K562 (cell line): ENCODE results near the gene SCGB1C2. TPM values are rescaled to one million over a fixed set of nuclear protein-coding genes. Genes with fewer than 3 reads are reported as not detected.

Source experiments
- ATAC-seq: fragments of 200-7000 bp; cut with Tn5 transposase; 3 replicates; pipeline ENCODE4 v1.9.1; 2020; ENCODE audit warnings: moderate library complexity
- BruUV-seq: library from RNA; stranded (reverse); fragments of 400-500 nt; replicated peaks from 2 replicates; lab custom pipeline; 2021; lab: Mats Ljungman, UMichigan
- CTCF ChIA-PET: fragments of 300-600 bp; formaldehyde crosslinking; extraction: SDS; loops from one replicate; lab custom pipeline; 2021; ENCODE audit warnings: low intra/inter-chr PET ratio; lab: Yijun Ruan, JAX
- POLR2A ChIA-PET: fragments of 300-600, 350-650 bp; sonication (Branson Sonifier 250); formaldehyde crosslinking; extraction: SDS; loops from one replicate; lab custom pipeline; 2021; ENCODE audit warnings: antibody characterized with exemption, inconsistent platforms; lab: Yijun Ruan, JAX
- DNase-seq, 4 experiments: peaks; one replicate each; pipeline versions ENCODE4 v3.0.0 to v3.0.0-alpha.2; 2011 to 2018; ENCODE audit warnings: low spot score in 3 of 4, mixed read lengths in 3 of 4; ENCODE audit errors: extremely low read depth in 1 of 4
- FAIRE-seq: peaks from 2 replicates; lab custom pipeline; 2011; peaks lifted over from hg19 to GRCh38; lab: Jason Lieb, UNC
- H2AFZ ChIP-seq: 2 replicates; pipeline ENCODE4 v1.6.0; 2011; ENCODE audit warnings: low read depth, low read length, control low read depth, inconsistent platforms
- H3K27ac ChIP-seq: fragments of 200-600 bp; 3 replicates; pipeline ENCODE4 v1.8.0; 2011; ENCODE audit warnings: low read depth, mild to moderate bottlenecking, control low read depth, inconsistent platforms, low read length, moderate library complexity, mixed read lengths; ENCODE audit errors: extremely low read depth
- H3K27me3 ChIP-seq, 2 experiments: fragments of 300-600 bp in 1 of 2; 2 replicates in 1 of 2; 3 replicates in 1 of 2; pipeline versions ENCODE4 v1.6.0 to v1.8.0; 2011; ENCODE audit warnings: inconsistent platforms in 2 of 2, low read length in 2 of 2, mild to moderate bottlenecking in 1 of 2, mixed read lengths in 1 of 2, moderate library complexity in 1 of 2; ENCODE audit not compliant: control insufficient read depth in 2 of 2, insufficient read depth in 2 of 2
- H3K36me3 ChIP-seq: fragments of 300-600 bp; 3 replicates; pipeline ENCODE4 v1.8.0; 2011; ENCODE audit warnings: mild to moderate bottlenecking, low read length, inconsistent platforms; ENCODE audit not compliant: control insufficient read depth, insufficient read depth
- H3K4me1 ChIP-seq, 2 experiments: fragments of 200-600 bp in 1 of 2; replicated peaks in 1 of 2; 2 replicates in 1 of 2; 3 replicates in 1 of 2; pipeline versions ENCODE4 v1.5.1 to v1.8.0; 2011; ENCODE audit warnings: inconsistent platforms in 2 of 2, low read length in 2 of 2, mild to moderate bottlenecking in 1 of 2, mixed read lengths in 1 of 2, moderate library complexity in 1 of 2; ENCODE audit not compliant: control insufficient read depth in 2 of 2, insufficient read depth in 2 of 2
- H3K4me2 ChIP-seq: 2 replicates; pipeline ENCODE4 v1.6.1; 2011; ENCODE audit warnings: low read length, control low read depth, inconsistent platforms, mixed read lengths; ENCODE audit not compliant: insufficient read depth
- H3K4me3 ChIP-seq: fragments of 200-600 bp; sonication (generic), shearing (Covaris generic); 2 replicates; pipeline ENCODE4 v1.5.1; 2016; ENCODE audit warnings: control low read depth, inconsistent platforms
- H3K79me2 ChIP-seq: fragments of 200-600 bp; 3 replicates; pipeline ENCODE4 v1.8.0; 2011; ENCODE audit warnings: low read length, inconsistent platforms; ENCODE audit not compliant: control insufficient read depth, insufficient read depth
- H3K9ac ChIP-seq, 2 experiments: 2 replicates each; pipeline versions ENCODE4 v1.6.0 to v1.6.1; 2011; ENCODE audit warnings: low read depth in 2 of 2, low read length in 2 of 2, control low read depth in 1 of 2, inconsistent platforms in 1 of 2, mild to moderate bottlenecking in 1 of 2, mixed read lengths in 1 of 2; ENCODE audit not compliant: insufficient read depth in 1 of 2
- H3K9me1 ChIP-seq: one replicate; pipeline ENCODE4 v1.6.0; 2011; ENCODE audit warnings: inconsistent platforms, mild to moderate bottlenecking, low read length, moderate library complexity; ENCODE audit not compliant: control insufficient read depth, insufficient read depth
- H3K9me3 ChIP-seq: replicated peaks from 2 replicates; pipeline ENCODE4 v1.5.1; 2011; ENCODE audit warnings: low read depth, low read length, inconsistent platforms; ENCODE audit not compliant: control insufficient read depth, insufficient read depth
- H4K20me1 ChIP-seq: replicated peaks from 2 replicates; pipeline ENCODE4 v1.6.1; 2011; ENCODE audit warnings: low read length, inconsistent platforms, mixed read lengths; ENCODE audit not compliant: control insufficient read depth, insufficient read depth
- ASH1L ChIP-seq: fragments of 450-650 bp; IDR thresholded peaks from 2 replicates; pipeline ENCODE4 v1.6.1; 2018; ENCODE audit warnings: borderline replicate concordance, mild to moderate bottlenecking, low read depth; ENCODE audit not compliant: partially characterized antibody
- BMI1 ChIP-seq: fragments of 150-350 bp; IDR thresholded peaks from 2 replicates; pipeline ENCODE4 v1.6.1; 2014; ENCODE audit warnings: low read length
- CXXC5 ChIP-seq: fragments of 250-450 bp; sonication (Bioruptor Pico); IDR thresholded peaks from 2 replicates; pipeline ENCODE4 v1.8.0; 2022; ENCODE audit warnings: inconsistent platforms, mild to moderate bottlenecking, moderate library complexity
- DEAF1 ChIP-seq: fragments of 450-650 bp; formaldehyde crosslinking; IDR thresholded peaks from 2 replicates; pipeline ENCODE4 v1.4.0; 2020; ENCODE audit warnings: mild to moderate bottlenecking, moderate library complexity
- EZH2 ChIP-seq: IDR thresholded peaks from 2 replicates; pipeline ENCODE4 v1.6.1; 2012; ENCODE audit warnings: low read depth, mild to moderate bottlenecking, inconsistent platforms, low read length, borderline replicate concordance
- PHB ChIP-seq: fragments of 250-450 bp; sonication (Bioruptor Pico); IDR thresholded peaks from 2 replicates; pipeline ENCODE4 v1.5.0; 2021
- RAD21 ChIP-seq, 2 experiments: fragments of 250-450 bp in 1 of 2; fragments of 450-650 bp in 1 of 2; sonication (Bioruptor Pico) in 1 of 2; formaldehyde crosslinking in 1 of 2; IDR thresholded peaks in 1 of 2; conservative IDR thresholded peaks in 1 of 2; 2 replicates each; pipeline versions ENCODE4 v1.4.0 to v1.8.0; 2020 to 2022; ENCODE audit warnings: mild to moderate bottlenecking in 2 of 2, moderate library complexity in 1 of 2
- RAD51 ChIP-seq: fragments of 450-650 bp; IDR thresholded peaks from 2 replicates; pipeline ENCODE4 v1.7.1; 2016; ENCODE audit warnings: low read depth, mild to moderate bottlenecking, borderline replicate concordance
- RB1 ChIP-seq: fragments of 450-650 bp; IDR thresholded peaks from 2 replicates; pipeline ENCODE4 v1.6.1; 2017; ENCODE audit warnings: low read depth, mild to moderate bottlenecking
- SMC3 ChIP-seq: conservative IDR thresholded peaks from 2 replicates; pipeline ENCODE4 v1.6.1; 2011; ENCODE audit warnings: low read depth, low read length, improper control_type of control experiment; ENCODE audit not compliant: insufficient read depth
- ZNF584 ChIP-seq: fragments of 200-800 bp; sonication (Bioruptor generic); IDR thresholded peaks from 2 replicates; pipeline ENCODE4 v1.6.1; 2016; ENCODE audit warnings: low read depth, mild to moderate bottlenecking, missing genetic modification characterization, missing compliant biosample characterization
- WGBS: fragments of 100-300 bp; shearing (Covaris generic); methylation state at CpG from one replicate; pipeline ENCODE4 v1.1.6; 2016; ENCODE audit warnings: low coverage, mixed read lengths; ENCODE audit not compliant: insufficient coverage; ENCODE audit errors: missing lambda C conversion rate; 5-methylcytosine and 5-hydroxymethylcytosine counted together
- in situ Hi-C: fragments of 300-500 bp; cut with MboI; formaldehyde crosslinking; loops from 4 replicates; pipeline ENCODE4 v1.15.0; 2018; ENCODE audit warnings: inconsistent platforms, mixed read lengths
- intact Hi-C: fragments of 100-400 bp; cut with micrococcal nuclease; formaldehyde crosslinking; loops from 2 replicates; pipeline ENCODE4 v1.14.2; 2022
- polyA plus RNA-seq, 8 experiments: library from polyadenylated mRNA; depleted of rRNA in 4 of 8; stranded (reverse) in 5 of 8; unstranded in 3 of 8; fragments of >200 nt; fragmentation: Nextera tagmentation in 2 of 8; fragmentation: Illumina TruSeq in 1 of 8; extraction: Ambion mirVana in 2 of 8; extraction: Trizol in 1 of 8; gene quantifications; 2 replicates each; pipeline versions ENCODE4 v1.2.1 to v1.2.3, GENCODE V29; 2011 to 2014; ENCODE audit warnings: inconsistent platforms in 1 of 8, missing spikeins in 1 of 8
- total RNA-seq, 7 experiments: library from RNA; depleted of rRNA in 6 of 7; stranded (reverse); fragments of >200 nt in 6 of 7; fragmentation: Illumina TruSeq in 2 of 7; extraction: Trizol in 2 of 7; gene quantifications; 2 replicates each; pipeline versions ENCODE4 v1.2.1 to v1.2.3, GENCODE V29; 2011 to 2021; ENCODE audit warnings: low replicate concordance in 1 of 7

Gene SCGB1C2
- total and polyA plus RNA-seq, 9 of the 15 experiments (the other 6 are each of a cell fraction or from before 2014, with no cell fraction given), result not detected

- intact Hi-C loops, result no loop called here
- DNase-seq, result no peak
- no peak for FAIRE-seq
- Histone ChIP-seq H3K4me3 (no peak overlapping the region), H3K9me1 (no peaks in the 10 kb centered on the region), H3K27ac (no peak overlapping the region), H3K9me3 (no peaks in the 10 kb centered on the region), H4K20me1 (no peaks in the 10 kb centered on the region), H3K79me2 (no peaks in the 10 kb centered on the region), H3K9ac (no peak overlapping the region), H3K4me2 (no peak overlapping the region), H2AFZ (peak overlapping the region; percentile 59; the same call in 1 of the 2 replicates), H3K36me3 (no peaks in the 10 kb centered on the region), H3K27me3 (peaks cover 0 to 1% of the 10 kb centered on the region in 2 experiments; a peak in 2 of 5 replicates), H3K4me1 (no peaks in the 10 kb centered on the region; a peak in 1 of 5 replicates)
- ChIA-PET POLR2A (no interaction called here), CTCF (interaction anchor here (0.5 to 1.0 kb wide), 3 partner anchors 20 to 918 kb away, joined by 3 to 9 read pairs (median 3); no protein-coding TSS in a partner anchor)
- TF ChIP-seq EZH2, result no peak
- no peak for TF ChIP-seq RAD51
- no peak for ATAC-seq
- BruUV-seq, result no TSS peak
- 26% methylated on average over 20 of the region's 23 CpGs for WGBS
- in situ Hi-C loops, result no loop called here
Observed at GRCh38 chr17:142876-143784, 5.8 kb downstream of the SCGB1C2 start.

- H3K36me3 ChIP-seq, result no peaks in the 10 kb centered on the region
- H3K9me1 ChIP-seq, result no peaks in the 10 kb centered on the region
- no peaks in the 10 kb centered on the region; a peak in 1 of 5 replicates for H3K4me1 ChIP-seq
- POLR2A ChIA-PET, result no interaction called here
- peak overlapping the region; percentile 59; the same call in 1 of the 2 replicates for H2AFZ ChIP-seq
- no peaks in the 10 kb centered on the region for H3K79me2 ChIP-seq
- in situ Hi-C loops (no loop called here), intact Hi-C loops (no loop called here)
- no peak overlapping the region for H3K27ac ChIP-seq
- 0% methylated on average over 11 of the region's 44 CpGs for WGBS
- ATAC-seq (peak; percentile 96), DNase-seq (peak; percentile 67 to 88 (median 86)), FAIRE-seq (no peak)
- H3K27me3 ChIP-seq, result peaks cover 0 to 7% of the 10 kb centered on the region in 2 experiments; a peak in 2 of 5 replicates
- CTCF ChIA-PET, result interaction anchor here (0.5 to 1.0 kb wide), 3 partner anchors 19 to 917 kb away, joined by 3 to 4 read pairs (median 3); no protein-coding TSS in a partner anchor
- H3K9ac ChIP-seq, result no peak overlapping the region
- no peaks in the 10 kb centered on the region for H4K20me1 ChIP-seq
- H3K4me2 ChIP-seq, result no peak overlapping the region
- BruUV-seq, result no TSS peak
- H3K9me3 ChIP-seq, result no peaks in the 10 kb centered on the region
- no peak overlapping the region for H3K4me3 ChIP-seq
- peak; percentile 18; the same call in 1 of the 2 replicates for TF ChIP-seq RB1
- no peak for TF ChIP-seq BMI1
- TF ChIP-seq ZNF584 (CRISPR knock-in tag), result no peak
- peak; percentile 46; the same call in 1 of the 2 replicates for TF ChIP-seq SMC3
- peak; percentile 36; the same call in 1 of the 2 replicates for TF ChIP-seq DEAF1
- peak; percentile 43 to 59 for TF ChIP-seq RAD21 (CRISPR knock-in tag; conservative IDR thresholded peaks at IDR 0.05 in 1 of 2, IDR thresholded peaks at IDR 0.05 in 1 of 2)
- no peak for TF ChIP-seq ASH1L
- no peak for TF ChIP-seq PHB (CRISPR knock-in tag)
- 0 out of 2 replicates have a peak, but pooled peaks have one; percentile 15 for TF ChIP-seq CXXC5 (CRISPR knock-in tag)
Observed at GRCh38 chr17:143785-144281, 6.5 kb downstream of the SCGB1C2 start.
